ENCODE data around the gene TBK1. TPM values are rescaled to one million over a fixed set of nuclear protein-coding genes. Genes with fewer than 3 reads are reported as not detected.

Gene TBK1
- polyA plus RNA-seq, 1 donor from 2014 or later, result 19.7 TPM

GRCh38 chr12:64433915-64434314 is 18.0 kb upstream of the TBK1 start:
- no peaks in the 10 kb centered on the region for H3K27me3 ChIP-seq (ENCODE audit: insufficient read depth, low read depth, low read length)
- H3K4me2 ChIP-seq (ENCODE audit: low read length), result no peak overlapping the region
- TF ChIP-seq EP300 (conservative IDR thresholded peaks at IDR 0.05; ENCODE audit: poor library complexity, severe bottlenecking), result no peak
- TF ChIP-seq MXI1 (conservative IDR thresholded peaks at IDR 0.05; ENCODE audit: poor library complexity, severe bottlenecking), result no peak
- no peak for TF ChIP-seq SMC3 (conservative IDR thresholded peaks at IDR 0.05; ENCODE audit: poor library complexity)
- no peak for TF ChIP-seq POLR2AphosphoS5 (IDR thresholded peaks at IDR 0.05)
- TF ChIP-seq CTCF (IDR thresholded peaks at IDR 0.05; ENCODE audit: poor library complexity, severe bottlenecking), result no peak
- TF ChIP-seq EZH2 (IDR thresholded peaks at IDR 0.05; ENCODE audit: borderline replicate concordance, insufficient read depth, low read length, poor library complexity, severe bottlenecking), result no peak
- TF ChIP-seq RAD21 (conservative IDR thresholded peaks at IDR 0.05), result no peak
- TF ChIP-seq REST (IDR thresholded peaks at IDR 0.05; ENCODE audit: borderline replicate concordance), result no peak
- H3K27ac ChIP-seq (ENCODE audit: low read length), result no peak overlapping the region
- no peaks in the 10 kb centered on the region for H3F3A ChIP-seq (ENCODE audit: insufficient read depth, low read length, poor library complexity, severe bottlenecking)
- no peaks in the 10 kb centered on the region for H3K9me2 ChIP-seq (ENCODE audit: insufficient read depth, low read length)
- H3K4me3 ChIP-seq (ENCODE audit: low read length), result no peak overlapping the region
- H2AFZ ChIP-seq (ENCODE audit: low read depth, low read length), result no peak overlapping the region
- no peak overlapping the region for H3K9ac ChIP-seq (ENCODE audit: low read length)
- H4K20me1 ChIP-seq (ENCODE audit: insufficient read depth), result no peaks in the 10 kb centered on the region
- H3K79me2 ChIP-seq (replicated peaks; ENCODE audit: insufficient read depth, low read length), result no peaks in the 10 kb centered on the region
- no peaks in the 10 kb centered on the region for H3K36me3 ChIP-seq (ENCODE audit: insufficient read depth, low read length)
- H3K9me3 ChIP-seq (ENCODE audit: low read length), result no peaks in the 10 kb centered on the region

- H3K36me3 ChIP-seq (ENCODE audit: insufficient read depth, low read length), result no peaks in the 10 kb centered on the region
- H3K9me2 ChIP-seq (ENCODE audit: insufficient read depth, low read length), result no peaks in the 10 kb centered on the region
- H4K20me1 ChIP-seq (ENCODE audit: insufficient read depth), result no peaks in the 10 kb centered on the region
- no peaks in the 10 kb centered on the region for H3K27me3 ChIP-seq (ENCODE audit: insufficient read depth, low read depth, low read length)
- H3K9me3 ChIP-seq (ENCODE audit: low read length), result no peaks in the 10 kb centered on the region
- no peak for TF ChIP-seq POLR2AphosphoS5 (IDR thresholded peaks at IDR 0.05)
- no peak for TF ChIP-seq RAD21 (conservative IDR thresholded peaks at IDR 0.05)
- no peak for TF ChIP-seq SMC3 (conservative IDR thresholded peaks at IDR 0.05; ENCODE audit: poor library complexity)
- no peak for TF ChIP-seq TAF1 (IDR thresholded peaks at IDR 0.05; ENCODE audit: low read depth)
- TF ChIP-seq CTCF (IDR thresholded peaks at IDR 0.05; ENCODE audit: poor library complexity, severe bottlenecking), result no peak
- no peak for TF ChIP-seq EP300 (conservative IDR thresholded peaks at IDR 0.05; ENCODE audit: poor library complexity, severe bottlenecking)
- TF ChIP-seq REST (IDR thresholded peaks at IDR 0.05; ENCODE audit: borderline replicate concordance), result no peak
- no peak for TF ChIP-seq EZH2 (IDR thresholded peaks at IDR 0.05; ENCODE audit: borderline replicate concordance, insufficient read depth, low read length, poor library complexity, severe bottlenecking)
- TF ChIP-seq MXI1 (conservative IDR thresholded peaks at IDR 0.05; ENCODE audit: poor library complexity, severe bottlenecking), result no peak
- no peak overlapping the region for H3K9ac ChIP-seq (ENCODE audit: low read length)
- no peaks in the 10 kb centered on the region for H3F3A ChIP-seq (ENCODE audit: insufficient read depth, low read length, poor library complexity, severe bottlenecking)
- no peak overlapping the region for H3K27ac ChIP-seq (ENCODE audit: low read length)
- H3K4me3 ChIP-seq (ENCODE audit: low read length), result no peak overlapping the region
- H3K4me2 ChIP-seq (ENCODE audit: low read length), result no peak overlapping the region
- H2AFZ ChIP-seq (ENCODE audit: low read depth, low read length), result no peak overlapping the region
- H3K79me2 ChIP-seq (replicated peaks; ENCODE audit: insufficient read depth, low read length), result no peaks in the 10 kb centered on the region
These were observed 11.8 kb upstream of the TBK1 start for GRCh38 chr12:64440100-64440499.
